Glutamatergic neuron (in vitro differentiated cells): ENCODE data around the gene KRTAP10-7. TPM values are rescaled to one million over a fixed set of nuclear protein-coding genes. Genes with fewer than 3 reads are reported as not detected.
"Not testable (repeated sequence)": the region's sequence is repeated elsewhere in the genome, so short reads cannot be mapped to it uniquely, and the experiment has no call there.

Experiments used
- DNase-seq: peaks from one replicate; pipeline ENCODE4 v3.0.0; 2022
- H3K27ac Mint-ChIP-seq: one replicate; pipeline ENCODE4 v1.8.0; 2020; ENCODE audit warnings: mild to moderate bottlenecking, mixed read lengths, inconsistent platforms; ENCODE audit not compliant: unreplicated experiment
- H3K27me3 Mint-ChIP-seq: one replicate; pipeline ENCODE4 v1.8.0; 2020; ENCODE audit warnings: mild to moderate bottlenecking, moderate library complexity, mixed read lengths, inconsistent platforms; ENCODE audit not compliant: unreplicated experiment
- H3K36me3 Mint-ChIP-seq: one replicate; pipeline ENCODE4 v1.8.0; 2020; ENCODE audit warnings: mild to moderate bottlenecking, mixed read lengths, inconsistent platforms; ENCODE audit not compliant: unreplicated experiment
- H3K4me1 Mint-ChIP-seq: one replicate; pipeline ENCODE4 v1.8.0; 2020; ENCODE audit warnings: mild to moderate bottlenecking, low read depth, mixed read lengths, inconsistent platforms; ENCODE audit not compliant: unreplicated experiment
- H3K4me3 Mint-ChIP-seq: one replicate; pipeline ENCODE4 v1.8.0; 2020; ENCODE audit warnings: mild to moderate bottlenecking, mixed read lengths, inconsistent platforms; ENCODE audit not compliant: unreplicated experiment
- H3K9me3 Mint-ChIP-seq: one replicate; pipeline ENCODE4 v1.8.0; 2020; ENCODE audit warnings: mild to moderate bottlenecking, moderate library complexity, mixed read lengths, inconsistent platforms; ENCODE audit not compliant: unreplicated experiment
- long read RNA-seq: library from polyadenylated mRNA; unstranded; transcript quantifications from one replicate; pipeline ENCODE4 v2.0.0, GENCODE V29; 2020; ENCODE audit not compliant: unreplicated experiment
- total RNA-seq: library from RNA; stranded (reverse); fragmentation: NEBNext Ultra II Directional; extraction: Animal tissue kit (Norgen Biotek cat#: 25700); gene quantifications from one replicate; pipeline ENCODE4 v1.2.1, GENCODE V29; 2021; ENCODE audit not compliant: unreplicated experiment
- TF ChIP-seq, protein P1 (sequence below): fragments of 200-600 bp; sonication (generic); IDR thresholded peaks from one replicate; pipeline ENCODE4 v1.5.0; 2021; ENCODE audit not compliant: partially characterized antibody, unreplicated experiment

KRTAP10-7 gene, protein sequence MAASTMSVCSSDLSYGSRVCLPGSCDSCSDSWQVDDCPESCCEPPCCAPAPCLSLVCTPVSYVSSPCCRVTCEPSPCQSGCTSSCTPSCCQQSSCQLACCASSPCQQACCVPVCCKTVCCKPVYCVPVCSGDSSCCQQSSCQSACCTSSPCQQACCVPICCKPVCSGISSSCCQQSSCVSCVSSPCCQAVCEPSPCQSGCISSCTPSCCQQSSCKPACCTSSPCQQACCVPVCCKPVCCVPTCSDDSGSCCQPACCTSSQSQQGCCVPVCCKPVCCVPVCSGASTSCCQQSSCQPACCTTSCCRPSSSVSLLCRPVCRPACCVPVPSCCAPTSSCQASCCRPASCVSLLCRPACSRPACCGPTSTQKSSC
- not detected for total RNA-seq
- long read RNA-seq = 0 reads

DNA sequence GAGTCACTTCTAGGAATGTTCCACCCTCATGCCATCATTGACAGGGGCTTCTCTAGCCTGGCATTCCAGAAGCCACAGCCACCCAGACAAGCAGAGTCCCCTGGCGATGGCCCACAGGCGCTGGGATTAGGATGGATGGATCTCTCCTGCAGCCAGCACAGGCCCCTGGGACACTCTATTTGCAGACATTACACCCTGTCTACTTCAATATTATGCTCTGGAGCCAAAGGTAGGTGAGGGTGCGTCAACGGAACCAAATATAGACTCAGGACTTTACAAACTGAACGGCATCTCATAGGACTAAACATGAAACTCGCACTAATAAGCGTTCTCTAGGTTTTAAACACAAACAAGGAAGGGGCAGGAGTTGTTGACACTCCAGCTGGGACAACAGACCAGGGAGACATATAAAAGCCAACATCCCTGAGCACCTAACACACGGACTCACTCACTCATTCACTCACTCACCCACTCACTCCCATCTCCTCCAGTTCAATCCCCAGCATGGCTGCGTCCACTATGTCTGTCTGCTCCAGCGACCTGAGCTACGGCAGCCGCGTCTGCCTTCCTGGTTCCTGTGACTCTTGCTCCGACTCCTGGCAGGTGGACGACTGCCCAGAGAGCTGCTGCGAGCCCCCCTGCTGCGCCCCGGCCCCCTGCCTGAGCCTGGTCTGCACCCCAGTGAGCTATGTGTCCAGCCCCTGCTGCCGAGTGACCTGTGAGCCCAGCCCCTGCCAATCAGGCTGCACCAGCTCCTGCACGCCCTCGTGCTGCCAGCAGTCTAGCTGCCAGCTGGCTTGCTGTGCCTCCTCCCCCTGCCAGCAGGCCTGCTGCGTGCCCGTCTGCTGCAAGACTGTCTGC is at the start of gene KRTAP10-7:
Gene KRTAP10-7, plus strand, starts transcription at position 480 of the 861 bp plus-strand sequence. Its CDS starts 25 bp downstream, at position 505.
- H3K4me3 Mint-ChIP-seq, H3K4me1 Mint-ChIP-seq, H3K36me3 Mint-ChIP-seq, H3K9me3 Mint-ChIP-seq, DNase-seq, H3K27me3 Mint-ChIP-seq: not testable (repeated sequence)
- H3K27ac Mint-ChIP-seq = peak within 1 kb of the TSS; percentile 33

DNA sequence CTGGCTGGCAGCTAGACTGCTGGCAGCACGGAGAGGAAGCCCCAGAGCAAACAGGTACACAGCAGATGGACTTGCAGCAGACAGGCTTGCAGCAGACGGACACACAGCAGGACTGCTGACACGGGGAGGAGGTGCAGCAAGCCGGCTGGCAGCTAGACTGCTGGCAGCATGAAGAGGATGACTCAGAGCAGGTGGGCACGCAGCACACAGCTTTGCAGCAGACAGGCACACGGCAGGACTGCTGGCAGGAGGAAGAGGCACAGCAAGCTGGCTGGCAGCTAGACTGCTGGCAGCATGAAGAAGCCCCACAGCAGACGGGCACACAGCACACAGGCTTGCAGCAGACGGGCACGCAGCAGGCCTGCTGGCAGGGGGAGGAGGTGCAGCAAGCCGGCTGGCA is 49.6 kb upstream of the KRTAP10-7 start:
- Mint-ChIP-seq H3K4me3 (peak overlapping the region; percentile 47), H3K4me1 (peaks cover 16% of the 10 kb centered on the region), H3K9me3 (peaks cover 22% of the 10 kb centered on the region), H3K36me3 (peaks cover 10% of the 10 kb centered on the region), H3K27me3 (peaks cover 19% of the 10 kb centered on the region), H3K27ac (peak overlapping the region; percentile 86)
- no peak for DNase-seq
- TF ChIP-seq, protein P1, sequence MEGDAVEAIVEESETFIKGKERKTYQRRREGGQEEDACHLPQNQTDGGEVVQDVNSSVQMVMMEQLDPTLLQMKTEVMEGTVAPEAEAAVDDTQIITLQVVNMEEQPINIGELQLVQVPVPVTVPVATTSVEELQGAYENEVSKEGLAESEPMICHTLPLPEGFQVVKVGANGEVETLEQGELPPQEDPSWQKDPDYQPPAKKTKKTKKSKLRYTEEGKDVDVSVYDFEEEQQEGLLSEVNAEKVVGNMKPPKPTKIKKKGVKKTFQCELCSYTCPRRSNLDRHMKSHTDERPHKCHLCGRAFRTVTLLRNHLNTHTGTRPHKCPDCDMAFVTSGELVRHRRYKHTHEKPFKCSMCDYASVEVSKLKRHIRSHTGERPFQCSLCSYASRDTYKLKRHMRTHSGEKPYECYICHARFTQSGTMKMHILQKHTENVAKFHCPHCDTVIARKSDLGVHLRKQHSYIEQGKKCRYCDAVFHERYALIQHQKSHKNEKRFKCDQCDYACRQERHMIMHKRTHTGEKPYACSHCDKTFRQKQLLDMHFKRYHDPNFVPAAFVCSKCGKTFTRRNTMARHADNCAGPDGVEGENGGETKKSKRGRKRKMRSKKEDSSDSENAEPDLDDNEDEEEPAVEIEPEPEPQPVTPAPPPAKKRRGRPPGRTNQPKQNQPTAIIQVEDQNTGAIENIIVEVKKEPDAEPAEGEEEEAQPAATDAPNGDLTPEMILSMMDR = no peak

DNA sequence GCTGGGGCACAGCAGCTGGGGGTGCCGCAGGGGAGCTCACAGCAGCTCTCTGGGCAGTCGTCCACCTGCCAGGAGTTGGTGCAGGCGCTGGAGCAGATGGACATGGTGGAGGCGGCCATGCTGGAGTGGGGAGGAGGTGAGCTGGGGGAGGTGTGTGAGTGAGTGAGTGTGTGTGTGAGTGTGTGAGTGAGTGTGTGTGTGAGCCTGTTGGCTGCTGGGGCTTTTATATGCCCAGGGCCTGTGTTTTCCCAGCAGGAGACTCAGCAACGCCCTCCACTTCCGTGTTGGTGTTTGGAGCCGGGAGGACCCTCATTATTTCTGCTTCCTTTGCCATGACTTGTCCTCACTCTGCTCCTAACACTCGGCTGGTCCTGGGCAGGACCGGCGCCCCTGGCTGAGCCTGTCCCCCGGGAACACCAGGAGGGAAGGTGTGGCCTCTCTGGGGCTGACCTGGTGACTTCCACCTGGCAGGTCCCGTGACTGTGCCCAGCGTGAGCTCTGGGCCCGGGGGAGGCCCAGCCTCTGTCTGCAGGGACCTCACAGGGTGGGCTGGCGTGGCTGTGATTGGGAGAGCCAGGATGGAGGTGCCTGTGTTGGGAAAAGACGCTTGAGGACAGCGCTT is 48.9 kb upstream of the KRTAP10-7 start, which contains the start of gene KRTAP10-2:
Gene KRTAP10-2, minus strand, starts transcription at position 166 of the 622 bp plus-strand sequence. Its CDS starts 47 bp downstream, at position 119.
- Mint-ChIP-seq H3K27me3 (peaks cover 19% of the 10 kb centered on the region), H3K36me3 (peaks cover 10% of the 10 kb centered on the region), H3K27ac (peak within 1 kb of the TSS; percentile 86), H3K4me1 (peaks cover 16% of the 10 kb centered on the region), H3K4me3 (peak within 1 kb of the TSS; percentile 47), H3K9me3 (peaks cover 22% of the 10 kb centered on the region)
- TF ChIP-seq, protein P1 = no peak
- DNase-seq = no peak

DNA sequence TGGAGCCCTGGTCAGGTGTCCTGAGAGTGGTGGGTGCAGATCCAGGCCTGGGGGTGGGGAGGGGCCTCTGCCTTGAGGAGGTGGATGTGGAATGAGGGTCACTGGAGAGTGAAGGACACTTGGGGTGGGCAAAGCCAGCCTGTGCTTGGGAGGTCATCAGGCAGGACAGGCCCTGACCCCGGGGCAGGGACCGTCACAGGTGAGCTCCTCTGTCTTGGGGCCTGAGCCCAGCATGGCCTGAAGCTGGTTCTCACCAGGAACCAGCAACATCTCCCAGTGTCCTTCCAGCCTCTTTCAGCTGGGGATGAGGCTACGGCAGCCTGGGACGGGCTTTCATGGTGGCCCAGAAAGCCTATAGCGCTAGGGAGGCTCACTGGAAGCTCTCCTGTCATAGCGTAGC is 48.3 kb upstream of the KRTAP10-7 start:
- H3K9me3 Mint-ChIP-seq = peaks cover 16% of the 10 kb centered on the region
- H3K36me3 Mint-ChIP-seq = peaks cover 5% of the 10 kb centered on the region
- H3K4me1 Mint-ChIP-seq = peaks cover 16% of the 10 kb centered on the region
- no peak overlapping the region for H3K27ac Mint-ChIP-seq
- TF ChIP-seq, protein P1 = no peak
- H3K27me3 Mint-ChIP-seq = peaks cover 19% of the 10 kb centered on the region
- no peak overlapping the region for H3K4me3 Mint-ChIP-seq
- DNase-seq = no peak

DNA sequence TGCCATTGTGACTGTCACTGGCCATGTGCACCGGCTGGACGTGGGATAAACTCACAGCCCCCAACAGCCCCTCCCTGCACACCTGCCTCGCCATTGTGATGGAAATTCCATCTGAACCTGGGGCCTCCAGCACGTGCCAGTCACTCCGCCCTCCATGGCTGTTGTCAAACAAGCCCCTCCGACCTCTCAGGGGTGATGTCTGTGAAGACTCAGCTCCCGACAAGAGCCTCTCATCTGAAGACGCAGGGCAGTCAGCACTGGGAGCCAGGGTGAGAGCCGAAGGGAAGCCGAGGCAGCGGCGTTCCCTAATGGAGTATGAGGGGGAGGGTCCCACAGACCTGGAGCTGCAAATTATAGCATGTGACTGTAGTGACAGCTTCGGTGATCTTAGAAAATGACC is 47.7 kb upstream of the KRTAP10-7 start:
- no peak overlapping the region for H3K27ac Mint-ChIP-seq
- peaks cover 15% of the 10 kb centered on the region for H3K9me3 Mint-ChIP-seq
- TF ChIP-seq, protein P1 = no peak
- DNase-seq = no peak
- peaks cover 2% of the 10 kb centered on the region for H3K36me3 Mint-ChIP-seq
- H3K27me3 Mint-ChIP-seq = peaks cover 21% of the 10 kb centered on the region
- H3K4me3 Mint-ChIP-seq = no peak overlapping the region
- H3K4me1 Mint-ChIP-seq = peaks cover 18% of the 10 kb centered on the region
